ENCODE measurements around the gene PNKD. TPM values are rescaled to one million over a fixed set of nuclear protein-coding genes. Genes with fewer than 3 reads are reported as not detected.

The PNKD gene
- total RNA-seq, 1 experiment from 2014 or later, result 49.8 TPM

- no peak for TF ChIP-seq NFE2L1 (CRISPR knock-in tag; IDR thresholded peaks at IDR 0.05)
These were observed 122.1 kb downstream of the PNKD start (continued) for GRCh38 chr2:218392459-218392858.

DNA sequence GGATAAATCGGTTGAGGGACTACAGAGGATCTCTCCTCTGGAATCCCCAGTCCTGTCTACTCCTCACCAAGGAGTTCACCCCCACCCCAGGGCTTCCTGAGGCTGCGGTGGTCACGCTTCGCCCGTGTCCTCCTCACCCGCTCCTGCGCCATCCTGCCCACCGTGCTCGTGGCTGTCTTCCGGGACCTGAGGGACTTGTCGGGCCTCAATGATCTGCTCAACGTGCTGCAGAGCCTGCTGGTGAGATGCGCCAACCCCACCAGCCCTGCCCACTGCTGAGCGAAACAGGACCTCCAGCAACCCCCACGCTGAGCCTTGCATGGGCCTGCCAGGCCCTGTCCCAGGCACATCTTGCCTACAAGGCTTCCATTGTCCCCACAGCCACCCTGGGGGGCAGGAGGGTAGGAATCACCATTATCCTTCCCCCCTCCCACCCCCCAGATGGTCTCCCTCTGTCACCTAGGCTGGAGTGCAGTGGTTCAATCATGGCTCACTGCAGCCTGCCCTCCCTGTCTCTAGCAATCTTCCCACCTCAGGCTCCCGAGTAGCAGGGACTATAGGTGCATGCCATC, 122.7 kb downstream of the PNKD start:
- Mint-ChIP-seq H3K4me1 (peaks cover 29% of the 10 kb centered on the region), H3K4me3 (no peak overlapping the region), H3K27me3 (ENCODE audit: low read depth) (peaks cover 34% of the 10 kb centered on the region), H3K36me3 (no peaks in the 10 kb centered on the region), H3K9me3 (no peaks in the 10 kb centered on the region), H3K27ac (no peak overlapping the region)
- TF ChIP-seq ZNF121 (CRISPR knock-in tag; IDR thresholded peaks at IDR 0.05), result no peak
- TF ChIP-seq NFATC4 (CRISPR knock-in tag; IDR thresholded peaks at IDR 0.05), result no peak
- no peak for TF ChIP-seq CTCF (IDR thresholded peaks at IDR 0.05)
- TF ChIP-seq, protein P1, sequence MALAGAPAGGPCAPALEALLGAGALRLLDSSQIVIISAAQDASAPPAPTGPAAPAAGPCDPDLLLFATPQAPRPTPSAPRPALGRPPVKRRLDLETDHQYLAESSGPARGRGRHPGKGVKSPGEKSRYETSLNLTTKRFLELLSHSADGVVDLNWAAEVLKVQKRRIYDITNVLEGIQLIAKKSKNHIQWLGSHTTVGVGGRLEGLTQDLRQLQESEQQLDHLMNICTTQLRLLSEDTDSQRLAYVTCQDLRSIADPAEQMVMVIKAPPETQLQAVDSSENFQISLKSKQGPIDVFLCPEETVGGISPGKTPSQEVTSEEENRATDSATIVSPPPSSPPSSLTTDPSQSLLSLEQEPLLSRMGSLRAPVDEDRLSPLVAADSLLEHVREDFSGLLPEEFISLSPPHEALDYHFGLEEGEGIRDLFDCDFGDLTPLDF (CRISPR knock-in tag; IDR thresholded peaks at IDR 0.05), result no peak
- no peak for TF ChIP-seq JAZF1 (CRISPR knock-in tag; IDR thresholded peaks at IDR 0.05)
- no peak for TF ChIP-seq OVOL2 (CRISPR knock-in tag; IDR thresholded peaks at IDR 0.05; ENCODE audit: borderline replicate concordance)
- TF ChIP-seq, protein P2, sequence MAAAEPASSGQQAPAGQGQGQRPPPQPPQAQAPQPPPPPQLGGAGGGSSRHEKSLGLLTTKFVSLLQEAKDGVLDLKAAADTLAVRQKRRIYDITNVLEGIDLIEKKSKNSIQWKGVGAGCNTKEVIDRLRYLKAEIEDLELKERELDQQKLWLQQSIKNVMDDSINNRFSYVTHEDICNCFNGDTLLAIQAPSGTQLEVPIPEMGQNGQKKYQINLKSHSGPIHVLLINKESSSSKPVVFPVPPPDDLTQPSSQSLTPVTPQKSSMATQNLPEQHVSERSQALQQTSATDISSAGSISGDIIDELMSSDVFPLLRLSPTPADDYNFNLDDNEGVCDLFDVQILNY (CRISPR knock-in tag; IDR thresholded peaks at IDR 0.05), result no peak
- no peak for TF ChIP-seq RELA (CRISPR knock-in tag; IDR thresholded peaks at IDR 0.05; ENCODE audit: borderline replicate concordance)
- CTCF ChIA-PET, result interaction anchor here (0.8 to 5.1 kb wide), 5 partner anchors 13 to 121 kb away, joined by 3 to 52 read pairs (median 3); partner anchors contain the start of genes AAMP and PNKD
- POLR2A ChIA-PET, result interaction anchor here (1.2 kb wide), 1 partner anchor 36 kb away, joined by 3 read pairs; the partner anchor contains the start of gene CATIP
- ATAC-seq, result no peak
- no peak for DNase-seq (ENCODE audit: low spot score)

GRCh38 chr2:218393750-218394290, 123.5 kb downstream of the PNKD start:
- CTCF ChIA-PET, result interaction anchor here (0.8 to 5.1 kb wide), 11 partner anchors 12 to 122 kb away, joined by 3 to 52 read pairs (median 4); partner anchors contain the start of genes AAMP, CATIP and PNKD
- no peaks in the 10 kb centered on the region for H3K9me3 Mint-ChIP-seq
- DNase-seq (ENCODE audit: low spot score) (no peak), ATAC-seq (no peak)
- POLR2A ChIA-PET, result interaction anchor here (0.5 to 1.2 kb wide), 2 partner anchors 30 to 37 kb away, joined by 3 read pairs; partner anchors contain the start of gene CATIP
- H3K36me3 Mint-ChIP-seq, result no peaks in the 10 kb centered on the region
- H3K27me3 Mint-ChIP-seq (ENCODE audit: low read depth), result peaks cover 36% of the 10 kb centered on the region
- H3K4me3 Mint-ChIP-seq, result no peak overlapping the region
- H3K4me1 Mint-ChIP-seq, result peaks cover 29% of the 10 kb centered on the region
- no peak overlapping the region for H3K27ac Mint-ChIP-seq
- TF ChIP-seq NFYB (CRISPR knock-in tag; conservative IDR thresholded peaks at IDR 0.05; ENCODE audit: low read depth) (no peak), ZNF396 (CRISPR knock-in tag; IDR thresholded peaks at IDR 0.05; ENCODE audit: borderline replicate concordance) (no peak), NR3C1 (CRISPR knock-in tag; conservative IDR thresholded peaks at IDR 0.05; ENCODE audit: low read depth) (no peak), SMAD3 (CRISPR knock-in tag; IDR thresholded peaks at IDR 0.05; ENCODE audit: borderline replicate concordance) (no peak), RELA (CRISPR knock-in tag; IDR thresholded peaks at IDR 0.05; ENCODE audit: borderline replicate concordance) (no peak), ZNF138 (CRISPR knock-in tag; conservative IDR thresholded peaks at IDR 0.05) (no peak), PREB (CRISPR knock-in tag; IDR thresholded peaks at IDR 0.05; ENCODE audit: borderline replicate concordance) (no peak), ZNF263 (CRISPR knock-in tag; IDR thresholded peaks at IDR 0.05; ENCODE audit: low read depth) (no peak), PRRX2 (CRISPR knock-in tag; IDR thresholded peaks at IDR 0.05) (no peak)
- TF ChIP-seq, protein P3, sequence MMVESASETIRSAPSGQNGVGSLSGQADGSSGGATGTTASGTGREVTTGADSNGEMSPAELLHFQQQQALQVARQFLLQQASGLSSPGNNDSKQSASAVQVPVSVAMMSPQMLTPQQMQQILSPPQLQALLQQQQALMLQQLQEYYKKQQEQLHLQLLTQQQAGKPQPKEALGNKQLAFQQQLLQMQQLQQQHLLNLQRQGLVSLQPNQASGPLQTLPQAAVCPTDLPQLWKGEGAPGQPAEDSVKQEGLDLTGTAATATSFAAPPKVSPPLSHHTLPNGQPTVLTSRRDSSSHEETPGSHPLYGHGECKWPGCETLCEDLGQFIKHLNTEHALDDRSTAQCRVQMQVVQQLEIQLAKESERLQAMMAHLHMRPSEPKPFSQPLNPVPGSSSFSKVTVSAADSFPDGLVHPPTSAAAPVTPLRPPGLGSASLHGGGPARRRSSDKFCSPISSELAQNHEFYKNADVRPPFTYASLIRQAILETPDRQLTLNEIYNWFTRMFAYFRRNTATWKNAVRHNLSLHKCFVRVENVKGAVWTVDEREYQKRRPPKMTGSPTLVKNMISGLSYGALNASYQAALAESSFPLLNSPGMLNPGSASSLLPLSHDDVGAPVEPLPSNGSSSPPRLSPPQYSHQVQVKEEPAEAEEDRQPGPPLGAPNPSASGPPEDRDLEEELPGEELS (CRISPR knock-in tag; IDR thresholded peaks at IDR 0.05), result no peak
- TF ChIP-seq, protein P4, sequence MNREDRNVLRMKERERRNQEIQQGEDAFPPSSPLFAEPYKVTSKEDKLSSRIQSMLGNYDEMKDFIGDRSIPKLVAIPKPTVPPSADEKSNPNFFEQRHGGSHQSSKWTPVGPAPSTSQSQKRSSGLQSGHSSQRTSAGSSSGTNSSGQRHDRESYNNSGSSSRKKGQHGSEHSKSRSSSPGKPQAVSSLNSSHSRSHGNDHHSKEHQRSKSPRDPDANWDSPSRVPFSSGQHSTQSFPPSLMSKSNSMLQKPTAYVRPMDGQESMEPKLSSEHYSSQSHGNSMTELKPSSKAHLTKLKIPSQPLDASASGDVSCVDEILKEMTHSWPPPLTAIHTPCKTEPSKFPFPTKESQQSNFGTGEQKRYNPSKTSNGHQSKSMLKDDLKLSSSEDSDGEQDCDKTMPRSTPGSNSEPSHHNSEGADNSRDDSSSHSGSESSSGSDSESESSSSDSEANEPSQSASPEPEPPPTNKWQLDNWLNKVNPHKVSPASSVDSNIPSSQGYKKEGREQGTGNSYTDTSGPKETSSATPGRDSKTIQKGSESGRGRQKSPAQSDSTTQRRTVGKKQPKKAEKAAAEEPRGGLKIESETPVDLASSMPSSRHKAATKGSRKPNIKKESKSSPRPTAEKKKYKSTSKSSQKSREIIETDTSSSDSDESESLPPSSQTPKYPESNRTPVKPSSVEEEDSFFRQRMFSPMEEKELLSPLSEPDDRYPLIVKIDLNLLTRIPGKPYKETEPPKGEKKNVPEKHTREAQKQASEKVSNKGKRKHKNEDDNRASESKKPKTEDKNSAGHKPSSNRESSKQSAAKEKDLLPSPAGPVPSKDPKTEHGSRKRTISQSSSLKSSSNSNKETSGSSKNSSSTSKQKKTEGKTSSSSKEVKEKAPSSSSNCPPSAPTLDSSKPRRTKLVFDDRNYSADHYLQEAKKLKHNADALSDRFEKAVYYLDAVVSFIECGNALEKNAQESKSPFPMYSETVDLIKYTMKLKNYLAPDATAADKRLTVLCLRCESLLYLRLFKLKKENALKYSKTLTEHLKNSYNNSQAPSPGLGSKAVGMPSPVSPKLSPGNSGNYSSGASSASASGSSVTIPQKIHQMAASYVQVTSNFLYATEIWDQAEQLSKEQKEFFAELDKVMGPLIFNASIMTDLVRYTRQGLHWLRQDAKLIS (CRISPR knock-in tag; IDR thresholded peaks at IDR 0.05; ENCODE audit: borderline replicate concordance), result no peak
- TF ChIP-seq, protein P5, sequence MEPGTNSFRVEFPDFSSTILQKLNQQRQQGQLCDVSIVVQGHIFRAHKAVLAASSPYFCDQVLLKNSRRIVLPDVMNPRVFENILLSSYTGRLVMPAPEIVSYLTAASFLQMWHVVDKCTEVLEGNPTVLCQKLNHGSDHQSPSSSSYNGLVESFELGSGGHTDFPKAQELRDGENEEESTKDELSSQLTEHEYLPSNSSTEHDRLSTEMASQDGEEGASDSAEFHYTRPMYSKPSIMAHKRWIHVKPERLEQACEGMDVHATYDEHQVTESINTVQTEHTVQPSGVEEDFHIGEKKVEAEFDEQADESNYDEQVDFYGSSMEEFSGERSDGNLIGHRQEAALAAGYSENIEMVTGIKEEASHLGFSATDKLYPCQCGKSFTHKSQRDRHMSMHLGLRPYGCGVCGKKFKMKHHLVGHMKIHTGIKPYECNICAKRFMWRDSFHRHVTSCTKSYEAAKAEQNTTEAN (CRISPR knock-in tag; IDR thresholded peaks at IDR 0.05), result no peak

Measured in WTC11 (cell line).